A673 (cell line): ENCODE results near the gene ALKBH8. TPM values are rescaled to one million over a fixed set of nuclear protein-coding genes. Genes with fewer than 3 reads are reported as not detected.
A peak's percentile ranks its signal among the peaks of the same experiment; 100 is the strongest.
"Not testable (repeated sequence)": the region's sequence is repeated elsewhere in the genome, so short reads cannot be mapped to it uniquely, and the experiment has no call there.

ENCODE experiments used
- BruUV-seq: library from RNA; stranded (reverse); fragments of 400-500 nt; replicated peaks from 2 replicates; lab custom pipeline; 2021; lab: Mats Ljungman, UMichigan
- CTCF ChIA-PET: fragments of 300-600 bp; sonication (Branson Sonifier 250); formaldehyde crosslinking; loops from one replicate; lab custom pipeline; 2022; ENCODE audit warnings: antibody characterized with exemption; lab: Charles Lee
- POLR2A ChIA-PET: fragments of 300-600 bp; sonication (Branson Sonifier 250); formaldehyde crosslinking; loops from one replicate; lab custom pipeline; 2022; ENCODE audit warnings: antibody characterized with exemption; ENCODE audit not compliant: low non-redundant PET; lab: Charles Lee
- DNase-seq: peaks from one replicate; pipeline ENCODE4 v3.0.0-alpha.2; 2015; ENCODE audit warnings: low spot score
- H3K27ac ChIP-seq: fragments of 200-600 bp; sonication (generic); 2 replicates; pipeline ENCODE4 v1.5.1; 2016; ENCODE audit warnings: mixed run types, low read depth, mild to moderate bottlenecking, mixed read lengths, antibody characterized with exemption, low read length; ENCODE audit not compliant: poor library complexity, severe bottlenecking
- H3K27me3 ChIP-seq: fragments of 200-600 bp; sonication (generic); replicated peaks from 2 replicates; pipeline ENCODE4 v1.6.1; 2017; ENCODE audit warnings: mixed run types, low read depth, mild to moderate bottlenecking, mixed read lengths, antibody characterized with exemption, low read length; ENCODE audit not compliant: insufficient read depth, poor library complexity
- H3K36me3 ChIP-seq: fragments of 200-600 bp; sonication (generic); 2 replicates; pipeline ENCODE4 v1.6.1; 2016; ENCODE audit warnings: mixed run types, mild to moderate bottlenecking, mixed read lengths, antibody characterized with exemption, low read length; ENCODE audit not compliant: insufficient read depth, poor library complexity, severe bottlenecking
- H3K4me1 ChIP-seq: fragments of 200-600 bp; sonication (generic); 2 replicates; pipeline ENCODE4 v1.6.1; 2017; ENCODE audit warnings: mixed run types, mild to moderate bottlenecking, mixed read lengths, antibody characterized with exemption, low read length; ENCODE audit not compliant: insufficient read depth, poor library complexity, severe bottlenecking
- H3K4me3 ChIP-seq: fragments of 200-600 bp; sonication (generic); 2 replicates; pipeline ENCODE4 v1.5.1; 2016; ENCODE audit warnings: low read depth, mixed run types, mild to moderate bottlenecking, mixed read lengths, low read length; ENCODE audit not compliant: poor library complexity, severe bottlenecking
- H3K9me3 ChIP-seq: fragments of 200-600 bp; sonication (generic); 2 replicates; pipeline ENCODE4 v1.6.1; 2016; ENCODE audit warnings: mixed run types, low read depth, mild to moderate bottlenecking, mixed read lengths, antibody characterized with exemption, low read length; ENCODE audit not compliant: poor library complexity, severe bottlenecking
- EZH2 ChIP-seq: fragments of 200-600 bp; sonication (generic); IDR thresholded peaks from 2 replicates; pipeline ENCODE4 v1.6.1; 2017; ENCODE audit warnings: borderline replicate concordance, low read depth, mild to moderate bottlenecking, mixed read lengths, antibody characterized with exemption, low read length; ENCODE audit not compliant: poor library complexity, severe bottlenecking
- intact Hi-C: fragments of 100-400 bp; cut with micrococcal nuclease; formaldehyde crosslinking; loops from one replicate; pipeline ENCODE4 v1.10.0; 2022; ENCODE audit not compliant: unreplicated experiment
- total RNA-seq: library from RNA; stranded (reverse); gene quantifications from 2 replicates; pipeline ENCODE4 v1.2.3, GENCODE V29; 2021
- TF ChIP-seq, protein P1 (sequence below): fragments of 300-800, 200-600 bp; sonication (generic); conservative IDR thresholded peaks from 2 replicates; pipeline ENCODE4 v1.5.1; 2017; ENCODE audit warnings: low read depth, mild to moderate bottlenecking, antibody characterized with exemption, low read length, moderate library complexity, mixed read lengths

ALKBH8 gene
- total RNA-seq, 1 experiment from 2014 or later = 17.0 TPM

GRCh38 chr11:107576497-107577345, 11.2 kb upstream of the ALKBH8 start:
- POLR2A ChIA-PET, H3K4me1 ChIP-seq, H3K9me3 ChIP-seq, H3K27ac ChIP-seq, H3K4me3 ChIP-seq, BruUV-seq, H3K27me3 ChIP-seq, H3K36me3 ChIP-seq: not testable (repeated sequence)
- DNase-seq = peak; percentile 70
- CTCF ChIA-PET = interaction anchor here (1.4 kb wide), 1 partner anchor 113 kb away, joined by 3 read pairs; no protein-coding TSS in a partner anchor
- intact Hi-C loops = loop anchor here (1.0 to 10.0 kb wide), 3 partner anchors 113 to 318 kb away; no protein-coding TSS in a partner anchor
- TF ChIP-seq, protein P1, sequence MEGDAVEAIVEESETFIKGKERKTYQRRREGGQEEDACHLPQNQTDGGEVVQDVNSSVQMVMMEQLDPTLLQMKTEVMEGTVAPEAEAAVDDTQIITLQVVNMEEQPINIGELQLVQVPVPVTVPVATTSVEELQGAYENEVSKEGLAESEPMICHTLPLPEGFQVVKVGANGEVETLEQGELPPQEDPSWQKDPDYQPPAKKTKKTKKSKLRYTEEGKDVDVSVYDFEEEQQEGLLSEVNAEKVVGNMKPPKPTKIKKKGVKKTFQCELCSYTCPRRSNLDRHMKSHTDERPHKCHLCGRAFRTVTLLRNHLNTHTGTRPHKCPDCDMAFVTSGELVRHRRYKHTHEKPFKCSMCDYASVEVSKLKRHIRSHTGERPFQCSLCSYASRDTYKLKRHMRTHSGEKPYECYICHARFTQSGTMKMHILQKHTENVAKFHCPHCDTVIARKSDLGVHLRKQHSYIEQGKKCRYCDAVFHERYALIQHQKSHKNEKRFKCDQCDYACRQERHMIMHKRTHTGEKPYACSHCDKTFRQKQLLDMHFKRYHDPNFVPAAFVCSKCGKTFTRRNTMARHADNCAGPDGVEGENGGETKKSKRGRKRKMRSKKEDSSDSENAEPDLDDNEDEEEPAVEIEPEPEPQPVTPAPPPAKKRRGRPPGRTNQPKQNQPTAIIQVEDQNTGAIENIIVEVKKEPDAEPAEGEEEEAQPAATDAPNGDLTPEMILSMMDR = peak; percentile 86

- BruUV-seq = no TSS peak
- intact Hi-C loops = loop anchor here (10.0 kb wide), 1 partner anchor 321 kb away; no protein-coding TSS in a partner anchor
- CTCF ChIA-PET = interaction anchor here (1.3 kb wide), 1 partner anchor 116 kb away, joined by 5 read pairs; no protein-coding TSS in a partner anchor
- POLR2A ChIA-PET = no interaction called here
- no peak overlapping the region for H3K27ac ChIP-seq
- no peak for DNase-seq
- TF ChIP-seq, protein P1 = no peak
- TF ChIP-seq EZH2 = no peak
- no peaks in the 10 kb centered on the region for H3K36me3 ChIP-seq
- H3K4me3 ChIP-seq = no peak overlapping the region
- no peaks in the 10 kb centered on the region for H3K4me1 ChIP-seq
- H3K27me3 ChIP-seq = no peaks in the 10 kb centered on the region
- no peaks in the 10 kb centered on the region for H3K9me3 ChIP-seq
These were observed 7.9 kb upstream of the ALKBH8 start for GRCh38 chr11:107573438-107573837.

DNA sequence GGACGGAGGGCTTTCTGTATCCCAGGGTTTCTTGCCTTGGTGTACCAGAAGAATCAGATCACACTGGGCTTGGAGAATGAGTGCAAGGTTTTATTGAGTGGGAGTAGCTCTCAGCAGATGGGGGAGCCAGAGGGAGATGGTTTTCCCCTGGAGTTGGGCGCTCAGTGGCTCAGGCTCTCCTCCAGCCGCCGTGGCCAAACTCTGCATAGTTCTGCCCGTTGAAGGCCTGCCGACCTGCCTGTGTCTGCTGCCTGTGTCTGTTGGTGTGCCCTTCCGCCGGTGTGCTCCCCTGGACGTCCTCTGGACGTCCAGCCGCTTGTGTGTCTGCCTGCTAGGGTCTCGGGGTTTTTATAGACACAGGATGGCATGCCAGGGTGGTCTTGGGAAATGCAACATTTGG, 4.5 kb upstream of the ALKBH8 start:
- intact Hi-C loops = loop anchor here (10.0 kb wide), 1 partner anchor 325 kb away; no protein-coding TSS in a partner anchor
- H3K4me3 ChIP-seq = no peak overlapping the region
- BruUV-seq = no TSS peak

More for the DNA sequence above, 4.5 kb upstream of the ALKBH8 start:
- H3K9me3 ChIP-seq = no peaks in the 10 kb centered on the region
- POLR2A ChIA-PET = no interaction called here
- DNase-seq = no peak
- CTCF ChIA-PET = no interaction called here
- TF ChIP-seq, protein P1 = no peak
- no peak for TF ChIP-seq EZH2
- H3K4me1 ChIP-seq = no peaks in the 10 kb centered on the region
- no peaks in the 10 kb centered on the region for H3K36me3 ChIP-seq
- H3K27ac ChIP-seq = no peak overlapping the region
- H3K27me3 ChIP-seq = no peaks in the 10 kb centered on the region
